HUES48 (cell line): ENCODE measurements around the gene PHOX2A.
A peak's percentile ranks its signal among the peaks of the same experiment; 100 is the strongest.
"Not testable (repeated sequence)": the region's sequence is repeated elsewhere in the genome, so short reads cannot be mapped to it uniquely, and the experiment has no call there.

Experiments
- H3K27ac ChIP-seq: one replicate; pipeline ENCODE4 v1.7.0; 2013; ENCODE audit warnings: low read depth, low read length, inconsistent platforms
- H3K27me3 ChIP-seq: 2 replicates; pipeline ENCODE4 v1.6.1; 2013; ENCODE audit warnings: mild to moderate bottlenecking, low read length; ENCODE audit not compliant: control insufficient read depth, insufficient read depth
- H3K36me3 ChIP-seq: 2 replicates; pipeline ENCODE4 v1.6.1; 2013; ENCODE audit warnings: low read length; ENCODE audit not compliant: control insufficient read depth, insufficient read depth
- H3K4me1 ChIP-seq: 2 replicates; pipeline ENCODE4 v1.6.1; 2013; ENCODE audit warnings: mild to moderate bottlenecking, low read length; ENCODE audit not compliant: control insufficient read depth, insufficient read depth
- H3K4me3 ChIP-seq: 2 replicates; pipeline ENCODE4 v1.5.1; 2013; ENCODE audit warnings: mild to moderate bottlenecking, low read depth, low read length
- H3K9ac ChIP-seq: 2 replicates; pipeline ENCODE4 v1.6.1; 2013; ENCODE audit warnings: mild to moderate bottlenecking, low read depth, low read length, moderate library complexity
- H3K9me3 ChIP-seq: 2 replicates; pipeline ENCODE4 v1.6.1; 2013; ENCODE audit warnings: low read length; ENCODE audit not compliant: control insufficient read depth, insufficient read depth

The PHOX2A gene

DNA sequence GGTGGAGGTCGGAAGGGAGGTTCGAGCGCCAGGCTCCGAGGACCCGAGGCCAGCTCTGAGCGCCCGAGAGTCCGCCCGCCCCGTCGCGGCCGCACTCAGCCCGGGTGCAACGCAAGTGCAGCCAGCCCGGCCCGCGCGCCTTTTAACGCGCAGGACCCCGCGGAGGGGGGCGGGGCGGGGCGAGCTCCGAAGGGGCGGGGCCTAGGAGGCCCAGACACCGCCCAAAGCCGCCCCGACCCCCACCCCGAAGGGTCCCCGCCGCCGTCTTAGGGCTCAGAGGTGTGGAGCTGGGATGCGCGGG is at the start of gene PHOX2A:
PHOX2A (minus strand) TSS at position 117 of the 301 bp plus-strand sequence. CDS start 172 bp downstream, outside the sequence.
- H3K27ac ChIP-seq = no peak within 1 kb of the TSS
- peak within 1 kb of the TSS; percentile 68 for H3K4me3 ChIP-seq
- H3K27me3 ChIP-seq = peaks cover 99% of the 10 kb centered on the region
- no peak within 1 kb of the TSS for H3K9ac ChIP-seq
- no peaks in the 10 kb centered on the region for H3K36me3 ChIP-seq
- peaks cover 20% of the 10 kb centered on the region for H3K4me1 ChIP-seq
- no peaks in the 10 kb centered on the region for H3K9me3 ChIP-seq

DNA sequence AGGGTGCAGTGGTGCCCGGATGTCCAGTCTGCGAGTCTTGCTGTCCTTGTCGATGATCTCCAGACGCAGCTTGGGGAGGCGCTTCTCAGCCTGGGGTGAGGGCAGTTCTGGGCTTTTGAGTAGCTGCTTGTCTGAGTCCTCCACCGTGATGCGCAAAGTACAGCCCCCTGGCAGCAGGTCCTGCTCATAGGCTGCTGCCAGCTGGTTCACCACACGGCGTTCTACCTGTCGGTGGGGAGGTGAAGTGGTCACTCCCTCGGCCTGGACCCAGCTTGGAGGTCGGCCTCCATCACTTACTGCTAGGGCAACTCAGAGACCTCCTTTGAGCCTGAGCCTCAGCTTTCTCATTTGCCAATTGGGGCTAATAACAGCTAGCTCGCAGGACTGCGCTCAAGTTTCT is 49.4 kb upstream of the PHOX2A start:
- Histone ChIP-seq H3K9ac (no peak overlapping the region), H3K4me1 (no peaks in the 10 kb centered on the region), H3K9me3 (no peaks in the 10 kb centered on the region), H3K27ac (no peak overlapping the region), H3K36me3 (peaks cover 10% of the 10 kb centered on the region; the same call in 1 of the 2 replicates), H3K27me3 (no peaks in the 10 kb centered on the region), H3K4me3 (no peak overlapping the region)

DNA sequence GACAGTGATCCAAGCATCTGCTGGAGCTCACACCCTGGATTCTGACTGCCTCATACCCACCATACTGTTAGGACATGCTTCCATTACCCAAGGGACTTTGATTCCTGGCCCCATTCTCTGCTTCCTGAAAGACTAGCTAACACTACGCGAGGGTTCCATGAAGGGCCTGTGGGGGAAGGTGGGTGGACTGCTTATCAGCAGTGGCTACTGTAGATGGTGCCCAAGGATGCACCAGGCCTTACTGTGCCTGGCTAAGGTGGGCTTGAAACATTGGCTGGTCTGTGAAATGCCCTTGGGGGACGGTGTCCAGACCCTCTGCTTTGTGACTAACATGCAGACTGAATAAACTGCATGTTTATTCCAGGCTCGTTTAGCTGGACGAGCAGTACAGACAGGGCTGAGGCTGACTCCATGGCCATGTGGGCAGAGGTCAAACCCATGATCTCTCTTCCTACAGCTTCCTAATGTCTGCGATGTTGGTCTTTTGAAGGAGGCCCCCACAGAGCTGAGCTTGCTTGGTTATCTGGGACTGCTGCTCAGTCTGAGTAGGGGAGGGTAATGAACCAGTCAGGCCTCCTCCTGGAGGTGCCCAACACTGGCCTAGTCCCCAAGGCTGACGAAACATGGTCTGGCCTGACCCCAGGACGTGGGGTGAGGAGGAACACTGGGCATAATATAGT is 48.3 kb upstream of the PHOX2A start:
- H3K9ac ChIP-seq = no peak overlapping the region
- H3K36me3 ChIP-seq = peaks cover 10% of the 10 kb centered on the region; the same call in 1 of the 2 replicates
- H3K4me3 ChIP-seq = no peak overlapping the region
- H3K9me3 ChIP-seq = no peaks in the 10 kb centered on the region
- H3K27ac ChIP-seq = no peak overlapping the region
- no peaks in the 10 kb centered on the region for H3K4me1 ChIP-seq
- no peaks in the 10 kb centered on the region for H3K27me3 ChIP-seq

DNA sequence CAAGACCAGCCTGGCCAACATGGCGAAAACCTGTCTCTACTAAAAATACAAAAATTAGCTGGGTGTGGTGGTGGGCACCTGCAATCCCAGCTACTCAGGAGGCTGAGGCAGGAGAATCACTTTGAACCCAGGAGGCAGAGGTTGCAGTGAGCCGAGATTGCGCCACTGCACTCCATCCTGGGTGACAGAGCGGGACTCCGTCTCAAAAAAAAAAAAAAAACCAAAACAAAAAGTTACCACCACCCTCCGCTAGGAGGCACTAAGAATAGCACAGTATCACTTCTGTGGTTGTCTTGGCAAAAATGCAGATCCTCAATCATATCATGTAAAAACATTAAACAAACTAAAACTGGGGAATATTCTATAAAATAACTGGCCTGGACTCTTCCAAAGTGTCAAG is 46.8 kb upstream of the PHOX2A start:
- H3K4me1 ChIP-seq, H3K27me3 ChIP-seq, H3K4me3 ChIP-seq, H3K9ac ChIP-seq, H3K9me3 ChIP-seq, H3K27ac ChIP-seq: not testable (repeated sequence)
- H3K36me3 ChIP-seq = peaks cover 10% of the 10 kb centered on the region; the same call in 1 of the 2 replicates

DNA sequence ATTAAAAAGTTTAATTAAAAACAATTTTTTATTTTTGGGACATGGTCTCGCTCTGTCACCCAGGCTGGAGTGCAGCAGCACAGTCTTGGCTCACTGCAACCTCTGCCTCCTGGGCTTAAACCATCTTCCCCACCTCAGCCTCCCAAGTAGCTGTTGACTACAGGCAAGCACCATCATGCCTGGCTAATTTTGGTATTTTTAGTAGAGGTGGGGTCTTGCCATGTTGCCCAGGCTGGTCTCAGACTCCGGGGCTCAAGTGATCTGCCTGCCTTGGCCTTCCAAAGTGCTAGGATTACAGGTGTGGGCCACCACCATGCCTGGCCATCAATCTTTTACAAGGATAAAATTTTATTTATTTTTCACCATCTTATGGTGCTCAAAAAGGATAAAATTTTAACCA is 43.3 kb upstream of the PHOX2A start:
- H3K27me3 ChIP-seq = no peaks in the 10 kb centered on the region
- no peak overlapping the region for H3K27ac ChIP-seq
- H3K4me1 ChIP-seq = no peaks in the 10 kb centered on the region
- no peaks in the 10 kb centered on the region for H3K9me3 ChIP-seq
- H3K9ac ChIP-seq = no peak overlapping the region
- H3K36me3 ChIP-seq = no peaks in the 10 kb centered on the region
- H3K4me3 ChIP-seq = no peak overlapping the region

DNA sequence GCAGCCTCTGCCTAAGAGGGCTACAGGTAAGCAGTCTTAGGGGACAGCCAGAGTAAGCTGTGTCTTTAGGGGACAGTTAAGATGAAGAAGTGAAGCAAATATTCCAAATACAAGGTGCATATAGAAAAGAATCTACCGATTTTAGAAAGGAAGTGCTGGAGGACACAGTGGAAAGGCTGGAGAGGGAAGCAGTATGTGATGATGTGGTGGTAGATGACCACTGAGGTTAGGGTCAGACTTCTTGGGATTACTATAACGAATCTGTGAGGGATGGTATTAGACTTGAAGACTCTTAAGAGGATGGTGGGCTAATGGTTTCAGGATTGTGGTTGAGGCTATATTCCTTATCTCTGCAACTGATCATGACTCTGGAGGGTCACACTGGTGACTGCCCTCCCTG is 40.0 kb upstream of the PHOX2A start:
- no peak overlapping the region for H3K27ac ChIP-seq
- no peaks in the 10 kb centered on the region for H3K36me3 ChIP-seq
- H3K9ac ChIP-seq = no peak overlapping the region

DNA sequence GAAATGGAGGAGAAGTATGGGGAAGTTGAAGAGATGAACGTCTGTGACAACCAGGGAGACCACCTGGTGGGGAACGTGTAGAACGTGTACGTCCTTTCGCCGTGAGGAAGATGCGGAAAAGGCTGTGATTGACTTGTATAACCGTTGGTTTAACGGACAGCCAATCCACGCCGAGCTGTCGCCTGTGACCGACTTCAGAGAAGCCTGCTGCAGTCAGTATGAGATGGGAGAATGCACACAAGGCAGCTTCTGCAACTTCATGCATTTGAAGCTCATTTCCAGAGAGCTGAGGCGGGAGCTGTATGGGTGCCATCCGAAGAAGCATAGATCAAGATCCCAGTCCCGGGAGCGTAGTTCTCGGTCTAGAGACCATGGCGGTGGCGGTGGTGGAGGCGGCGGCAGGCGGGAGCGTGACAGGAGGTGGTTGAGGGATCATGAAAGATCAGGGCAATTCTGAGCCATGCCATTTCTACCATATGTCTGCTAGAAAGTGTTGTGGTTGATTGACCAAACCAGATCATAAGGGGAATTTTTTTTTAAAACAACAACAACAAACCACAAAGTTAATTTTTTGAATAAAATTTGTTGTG is 36.8 kb upstream of the PHOX2A start:
- no peak overlapping the region for H3K4me3 ChIP-seq
- H3K27me3 ChIP-seq = no peaks in the 10 kb centered on the region
- no peaks in the 10 kb centered on the region for H3K4me1 ChIP-seq
- H3K36me3 ChIP-seq = no peaks in the 10 kb centered on the region
- H3K9ac ChIP-seq = no peak overlapping the region
- H3K9me3 ChIP-seq = no peaks in the 10 kb centered on the region
- no peak overlapping the region for H3K27ac ChIP-seq

More for the DNA sequence above, 40.0 kb upstream of the PHOX2A start:
- H3K27me3 ChIP-seq = no peaks in the 10 kb centered on the region
- H3K9me3 ChIP-seq = no peaks in the 10 kb centered on the region
- no peaks in the 10 kb centered on the region for H3K4me1 ChIP-seq
- H3K4me3 ChIP-seq = no peak overlapping the region

DNA sequence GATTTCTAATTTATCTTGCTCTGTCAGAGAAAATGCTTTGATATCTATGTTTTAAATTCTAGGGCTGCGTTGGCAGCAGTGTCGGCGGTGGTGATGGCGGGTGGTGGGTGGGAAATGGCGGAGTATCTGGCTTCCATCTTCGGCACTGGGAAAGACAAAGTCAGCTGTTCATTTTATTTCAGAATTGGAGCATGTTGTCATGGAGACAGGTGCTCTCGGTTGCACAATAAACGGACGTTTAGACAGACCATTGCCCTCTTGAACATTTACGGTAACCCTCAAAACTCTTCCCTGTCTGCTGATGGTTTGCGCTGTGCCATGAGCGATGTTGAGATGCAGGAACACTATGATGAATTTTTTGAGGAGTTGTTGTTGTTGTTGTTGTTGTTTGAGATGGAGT is 36.1 kb upstream of the PHOX2A start:
- H3K27ac ChIP-seq = no peak overlapping the region
- H3K4me3 ChIP-seq = no peak overlapping the region
- H3K36me3 ChIP-seq = no peaks in the 10 kb centered on the region

DNA sequence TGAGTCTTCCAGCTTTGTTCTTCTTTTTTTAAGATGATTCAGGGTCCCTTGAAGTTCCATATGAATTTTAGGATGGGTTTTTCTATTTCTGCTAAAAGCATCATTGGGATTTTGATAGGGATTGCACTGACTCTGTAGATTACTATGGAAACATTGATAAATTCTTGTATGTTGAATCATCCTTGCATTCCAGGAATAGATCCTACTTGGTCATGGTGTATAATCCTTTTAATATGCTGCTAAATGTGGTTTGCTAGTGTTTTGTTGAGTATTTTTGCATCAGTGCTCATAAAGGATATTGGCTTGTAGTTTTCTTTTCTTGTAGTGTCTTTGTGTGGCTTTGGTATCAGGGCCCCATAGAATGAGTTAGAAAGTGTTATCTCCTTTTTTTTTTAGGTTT is 34.9 kb upstream of the PHOX2A start:
- Histone ChIP-seq H3K4me1 (no peaks in the 10 kb centered on the region), H3K4me3 (no peak overlapping the region), H3K36me3 (no peaks in the 10 kb centered on the region), H3K9me3 (no peaks in the 10 kb centered on the region), H3K27ac (no peak overlapping the region), H3K9ac (no peak overlapping the region), H3K27me3 (no peaks in the 10 kb centered on the region)

More for the DNA sequence above, 36.1 kb upstream of the PHOX2A start:
- H3K9ac ChIP-seq = no peak overlapping the region
- H3K4me1 ChIP-seq = no peaks in the 10 kb centered on the region
- no peaks in the 10 kb centered on the region for H3K27me3 ChIP-seq
- no peaks in the 10 kb centered on the region for H3K9me3 ChIP-seq

DNA sequence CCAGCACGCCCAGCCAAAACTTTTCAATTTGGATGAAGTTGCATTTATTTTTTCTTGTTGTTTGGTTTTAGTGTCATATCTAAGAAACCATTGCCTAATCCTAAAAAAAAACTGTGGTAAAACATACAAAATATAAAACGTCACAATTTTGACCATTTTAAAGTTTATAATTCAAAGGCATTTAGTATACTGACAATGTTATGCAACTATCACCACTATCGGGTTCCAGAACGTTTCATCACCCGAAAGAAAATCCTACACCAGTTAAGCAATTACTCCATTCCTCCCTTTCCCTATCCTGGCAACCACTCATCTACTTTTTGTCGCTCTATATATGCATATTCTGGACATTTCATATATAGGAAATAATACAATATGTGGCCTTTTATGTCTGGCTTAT is 30.5 kb upstream of the PHOX2A start:
- H3K27me3 ChIP-seq = no peaks in the 10 kb centered on the region
- no peak overlapping the region for H3K27ac ChIP-seq
- no peak overlapping the region for H3K4me3 ChIP-seq

DNA sequence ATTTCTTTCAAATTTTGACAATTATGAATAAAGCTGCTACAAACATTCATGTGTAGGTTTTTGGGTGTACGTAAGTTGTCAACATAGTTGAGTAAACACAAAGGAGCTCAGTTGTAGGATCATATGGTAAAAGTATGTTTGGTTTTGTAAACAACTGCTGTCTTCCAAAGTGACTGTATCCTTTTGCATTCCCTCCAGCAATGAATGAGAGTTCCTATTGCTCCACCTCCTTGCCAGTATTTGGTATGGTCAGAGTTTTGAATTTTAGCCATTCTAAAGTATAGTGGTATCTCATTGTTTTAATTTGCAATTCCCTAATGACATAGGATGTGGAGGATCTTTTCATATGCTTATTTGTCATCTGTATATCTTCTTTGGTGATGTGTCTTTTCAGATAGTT is 28.0 kb upstream of the PHOX2A start:
- no peaks in the 10 kb centered on the region for H3K9me3 ChIP-seq
- no peaks in the 10 kb centered on the region for H3K36me3 ChIP-seq

More for the DNA sequence above, 30.5 kb upstream of the PHOX2A start:
- no peaks in the 10 kb centered on the region for H3K9me3 ChIP-seq
- no peaks in the 10 kb centered on the region for H3K4me1 ChIP-seq
- H3K9ac ChIP-seq = no peak overlapping the region
- no peaks in the 10 kb centered on the region for H3K36me3 ChIP-seq

More for the DNA sequence above, 28.0 kb upstream of the PHOX2A start:
- no peak overlapping the region for H3K4me3 ChIP-seq
- no peaks in the 10 kb centered on the region for H3K27me3 ChIP-seq
- H3K4me1 ChIP-seq = no peaks in the 10 kb centered on the region
- no peak overlapping the region for H3K9ac ChIP-seq
- H3K27ac ChIP-seq = no peak overlapping the region
